Glutamatergic neuron (in vitro differentiated cells): ENCODE measurements around the gene CALR. TPM values are rescaled to one million over a fixed set of nuclear protein-coding genes. Genes with fewer than 3 reads are reported as not detected.
"Not testable (repeated sequence)": the region's sequence is repeated elsewhere in the genome, so short reads cannot be mapped to it uniquely, and the experiment has no call there.

ENCODE experiments used
- DNase-seq: peaks from one replicate; pipeline ENCODE4 v3.0.0; 2022
- H3K27ac Mint-ChIP-seq: one replicate; pipeline ENCODE4 v1.8.0; 2020; ENCODE audit warnings: mild to moderate bottlenecking, mixed read lengths, inconsistent platforms; ENCODE audit not compliant: unreplicated experiment
- H3K27me3 Mint-ChIP-seq: one replicate; pipeline ENCODE4 v1.8.0; 2020; ENCODE audit warnings: mild to moderate bottlenecking, moderate library complexity, mixed read lengths, inconsistent platforms; ENCODE audit not compliant: unreplicated experiment
- H3K36me3 Mint-ChIP-seq: one replicate; pipeline ENCODE4 v1.8.0; 2020; ENCODE audit warnings: mild to moderate bottlenecking, mixed read lengths, inconsistent platforms; ENCODE audit not compliant: unreplicated experiment
- H3K4me1 Mint-ChIP-seq: one replicate; pipeline ENCODE4 v1.8.0; 2020; ENCODE audit warnings: mild to moderate bottlenecking, low read depth, mixed read lengths, inconsistent platforms; ENCODE audit not compliant: unreplicated experiment
- H3K4me3 Mint-ChIP-seq: one replicate; pipeline ENCODE4 v1.8.0; 2020; ENCODE audit warnings: mild to moderate bottlenecking, mixed read lengths, inconsistent platforms; ENCODE audit not compliant: unreplicated experiment
- H3K9me3 Mint-ChIP-seq: one replicate; pipeline ENCODE4 v1.8.0; 2020; ENCODE audit warnings: mild to moderate bottlenecking, moderate library complexity, mixed read lengths, inconsistent platforms; ENCODE audit not compliant: unreplicated experiment
- total RNA-seq: library from RNA; stranded (reverse); fragmentation: NEBNext Ultra II Directional; extraction: Animal tissue kit (Norgen Biotek cat#: 25700); gene quantifications from one replicate; pipeline ENCODE4 v1.2.1, GENCODE V29; 2021; ENCODE audit not compliant: unreplicated experiment
- TF ChIP-seq, protein P1 (sequence below): fragments of 200-600 bp; sonication (generic); IDR thresholded peaks from one replicate; pipeline ENCODE4 v1.5.0; 2021; ENCODE audit not compliant: partially characterized antibody, unreplicated experiment

CALR gene
- total RNA-seq, 1 donor from 2014 or later = 543 TPM

DNA sequence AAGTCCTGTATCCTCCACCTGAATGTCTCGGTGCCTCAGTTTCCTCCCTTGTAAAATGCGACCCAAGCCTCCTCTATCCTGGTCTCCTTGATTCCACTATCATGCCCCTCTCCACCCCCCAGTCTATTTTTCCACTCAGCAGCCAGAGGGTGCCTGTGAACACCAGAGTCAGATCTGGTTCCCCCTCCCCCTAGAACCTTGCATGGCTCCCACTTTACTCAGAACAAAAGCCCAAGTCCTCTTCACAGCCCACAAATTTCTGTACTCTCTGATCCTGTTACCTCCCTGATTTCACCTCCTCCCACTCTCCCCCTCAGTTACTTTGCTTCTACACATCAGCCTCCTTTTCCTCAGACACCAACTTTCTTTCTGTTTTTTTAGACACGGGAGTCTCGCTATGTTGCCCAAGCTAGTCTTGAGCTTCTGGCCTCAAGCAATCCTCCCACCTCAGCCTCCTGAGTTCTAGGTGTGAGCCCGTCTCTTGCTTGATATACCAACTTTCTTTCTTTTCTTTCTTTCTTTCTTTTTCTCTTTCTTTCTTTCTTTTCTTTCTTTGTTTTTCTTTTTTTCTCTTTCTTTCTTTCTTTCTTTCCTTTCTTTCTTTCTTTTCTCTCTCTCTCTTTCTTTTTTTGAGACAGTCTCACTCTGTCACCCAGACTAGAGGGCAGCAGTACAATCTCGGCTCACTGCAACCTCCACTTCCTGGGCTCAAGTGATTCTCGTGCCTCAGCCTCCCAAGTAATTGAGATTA is 31.8 kb downstream of the CALR start:
- TF ChIP-seq, protein P1, sequence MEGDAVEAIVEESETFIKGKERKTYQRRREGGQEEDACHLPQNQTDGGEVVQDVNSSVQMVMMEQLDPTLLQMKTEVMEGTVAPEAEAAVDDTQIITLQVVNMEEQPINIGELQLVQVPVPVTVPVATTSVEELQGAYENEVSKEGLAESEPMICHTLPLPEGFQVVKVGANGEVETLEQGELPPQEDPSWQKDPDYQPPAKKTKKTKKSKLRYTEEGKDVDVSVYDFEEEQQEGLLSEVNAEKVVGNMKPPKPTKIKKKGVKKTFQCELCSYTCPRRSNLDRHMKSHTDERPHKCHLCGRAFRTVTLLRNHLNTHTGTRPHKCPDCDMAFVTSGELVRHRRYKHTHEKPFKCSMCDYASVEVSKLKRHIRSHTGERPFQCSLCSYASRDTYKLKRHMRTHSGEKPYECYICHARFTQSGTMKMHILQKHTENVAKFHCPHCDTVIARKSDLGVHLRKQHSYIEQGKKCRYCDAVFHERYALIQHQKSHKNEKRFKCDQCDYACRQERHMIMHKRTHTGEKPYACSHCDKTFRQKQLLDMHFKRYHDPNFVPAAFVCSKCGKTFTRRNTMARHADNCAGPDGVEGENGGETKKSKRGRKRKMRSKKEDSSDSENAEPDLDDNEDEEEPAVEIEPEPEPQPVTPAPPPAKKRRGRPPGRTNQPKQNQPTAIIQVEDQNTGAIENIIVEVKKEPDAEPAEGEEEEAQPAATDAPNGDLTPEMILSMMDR = no peak
- peak overlapping the region; percentile 59 for H3K27ac Mint-ChIP-seq
- no peaks in the 10 kb centered on the region for H3K36me3 Mint-ChIP-seq

DNA sequence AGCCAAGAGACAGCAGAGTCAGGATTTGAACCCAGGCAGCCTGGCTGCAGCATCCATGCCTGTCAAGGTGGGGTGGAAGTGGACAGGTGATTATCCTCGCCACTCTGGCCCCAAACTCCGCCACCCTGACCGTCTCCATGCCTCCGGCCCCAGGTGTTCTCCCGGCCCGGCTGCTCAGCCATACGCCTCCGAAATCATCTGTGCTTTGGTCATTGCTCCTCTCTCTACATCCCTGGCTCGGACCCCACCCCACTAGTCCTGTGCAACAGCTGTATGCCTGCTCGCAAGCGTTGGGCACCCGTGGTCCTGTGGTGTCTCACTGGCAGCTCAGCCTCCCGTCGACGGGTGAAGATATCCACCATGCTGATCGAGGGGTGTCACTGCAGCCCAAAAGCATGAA is 34.8 kb downstream of the CALR start:
- peaks cover 12% of the 10 kb centered on the region for H3K27me3 Mint-ChIP-seq
- no peak overlapping the region for H3K4me3 Mint-ChIP-seq
- H3K27ac Mint-ChIP-seq = no peak overlapping the region
- peaks cover 8% of the 10 kb centered on the region for H3K9me3 Mint-ChIP-seq
- no peaks in the 10 kb centered on the region for H3K36me3 Mint-ChIP-seq
- peaks cover 7% of the 10 kb centered on the region for H3K4me1 Mint-ChIP-seq
- no peak for DNase-seq
- TF ChIP-seq, protein P1 = no peak

More for the DNA sequence above, 31.8 kb downstream of the CALR start:
- Mint-ChIP-seq H3K4me1 (peaks cover 5% of the 10 kb centered on the region), H3K9me3 (peaks cover 6% of the 10 kb centered on the region), H3K4me3 (no peak overlapping the region), H3K27me3 (peaks cover 11% of the 10 kb centered on the region)
- no peak for DNase-seq

GRCh38 chr19:12974301-12975220 is 36.2 kb downstream of the CALR start:
- H3K4me1 Mint-ChIP-seq = peaks cover 7% of the 10 kb centered on the region

DNA sequence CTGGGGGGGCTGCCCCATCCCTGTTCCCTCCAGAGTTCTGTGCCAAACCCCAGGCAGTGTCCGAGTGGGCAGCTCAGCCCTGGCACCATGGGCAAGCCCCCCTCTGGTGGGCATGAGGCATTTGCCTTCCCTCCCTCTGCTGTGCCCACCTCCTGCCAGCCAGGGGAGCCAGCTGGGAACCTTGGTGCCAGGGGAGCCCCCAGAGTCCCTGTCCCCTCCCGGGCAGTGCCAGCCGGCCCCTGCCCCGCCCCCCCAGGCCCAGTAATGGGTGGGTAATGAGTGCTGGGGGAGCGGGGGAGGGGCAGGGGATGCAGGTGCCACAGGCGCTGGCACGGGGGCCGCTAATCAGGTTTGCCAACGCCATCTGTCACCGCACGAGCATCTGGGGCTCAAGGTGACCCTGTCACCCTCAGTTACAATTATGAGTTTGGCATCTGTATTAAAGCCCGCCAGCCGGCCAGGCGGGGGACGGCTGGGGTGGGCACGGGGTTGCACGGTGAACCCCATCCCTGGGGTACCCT is 36.9 kb downstream of the CALR start:
- H3K9me3 Mint-ChIP-seq = peaks cover 9% of the 10 kb centered on the region
- peak; percentile 28 for DNase-seq
- peaks cover 7% of the 10 kb centered on the region for H3K4me1 Mint-ChIP-seq
- H3K36me3 Mint-ChIP-seq = no peaks in the 10 kb centered on the region
- peaks cover 9% of the 10 kb centered on the region for H3K27me3 Mint-ChIP-seq
- H3K27ac Mint-ChIP-seq = peak overlapping the region; percentile 79
- TF ChIP-seq, protein P1 = no peak
- H3K4me3 Mint-ChIP-seq = no peak overlapping the region

More at GRCh38 chr19:12974301-12975220, 36.2 kb downstream of the CALR start:
- H3K4me3 Mint-ChIP-seq = no peak overlapping the region
- TF ChIP-seq, protein P1 = no peak
- peak; percentile 65 for DNase-seq
- peaks cover 9% of the 10 kb centered on the region for H3K9me3 Mint-ChIP-seq
- H3K27me3 Mint-ChIP-seq = peaks cover 13% of the 10 kb centered on the region
- no peaks in the 10 kb centered on the region for H3K36me3 Mint-ChIP-seq
- peak overlapping the region; percentile 79 for H3K27ac Mint-ChIP-seq

- H3K4me1 Mint-ChIP-seq, H3K36me3 Mint-ChIP-seq, H3K4me3 Mint-ChIP-seq, H3K9me3 Mint-ChIP-seq, H3K27ac Mint-ChIP-seq, DNase-seq, H3K27me3 Mint-ChIP-seq: not testable (repeated sequence)
Measured at GRCh38 chr19:12976109-12976508, 37.7 kb downstream of the CALR start.
